ENCODE data around the gene CHMP1A.

CHMP1A gene

DNA sequence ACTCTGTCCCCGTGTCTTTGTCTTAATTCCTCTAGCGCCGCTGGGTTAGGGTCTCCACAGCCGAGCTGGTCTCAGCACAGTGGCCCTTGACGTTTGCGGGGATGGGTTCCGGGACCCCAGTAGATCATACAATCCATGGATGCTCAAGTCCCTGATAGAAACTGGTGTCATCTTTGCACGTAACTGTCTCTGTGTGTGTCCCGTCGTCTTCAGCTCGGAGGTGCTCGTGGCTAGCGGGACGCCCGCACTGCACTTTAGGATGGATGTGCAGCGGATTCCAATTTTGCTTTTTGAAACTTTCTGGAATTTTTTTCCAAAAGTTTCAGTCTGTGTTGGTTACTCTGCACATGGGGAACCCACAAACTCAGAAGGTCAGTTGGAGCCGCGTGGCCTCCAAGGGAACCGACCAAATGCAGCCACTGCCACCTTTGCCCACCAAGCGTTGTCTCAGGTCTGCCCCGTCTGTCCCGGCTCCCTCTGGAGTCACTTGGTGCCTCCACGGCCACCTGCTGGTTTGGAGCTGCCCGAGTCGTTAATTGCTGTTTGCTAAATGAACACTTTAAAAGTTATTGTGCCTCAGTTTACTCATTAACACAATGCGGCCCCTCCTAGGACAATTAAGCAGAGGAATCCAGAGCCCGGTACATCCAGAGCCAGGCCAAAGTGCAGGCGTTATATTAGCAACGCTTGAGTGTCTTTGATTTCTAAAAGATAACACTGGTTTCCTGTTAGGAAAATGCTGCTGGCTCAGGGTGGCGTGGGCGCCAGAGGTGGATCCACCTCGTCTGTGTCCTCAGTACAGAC, 49.4 kb downstream of the CHMP1A start:
- no peak for DNase-seq (ENCODE audit: low read depth)
- H3K4me3 ChIP-seq (replicated peaks; ENCODE audit: low read depth, low read length), result no peak overlapping the region
- no peak for TF ChIP-seq CTCF (IDR thresholded peaks at IDR 0.05; ENCODE audit: low read length, missing control alignments)

GRCh38 chr16:89607453-89607852, 50.1 kb downstream of the CHMP1A start:
- no peak overlapping the region for H3K4me3 ChIP-seq (replicated peaks; ENCODE audit: low read depth, low read length)
- no peak for DNase-seq (ENCODE audit: low read depth)
- no peak for TF ChIP-seq CTCF (IDR thresholded peaks at IDR 0.05; ENCODE audit: low read length, missing control alignments)

- no peak for TF ChIP-seq CTCF (IDR thresholded peaks at IDR 0.05; ENCODE audit: low read length, missing control alignments)
- H3K4me3 ChIP-seq (replicated peaks; ENCODE audit: low read depth, low read length), result no peak overlapping the region
- no peak for DNase-seq (ENCODE audit: low read depth)
Observed at GRCh38 chr16:89606006-89606405, 51.5 kb downstream of the CHMP1A start.

GRCh38 chr16:89605186-89605970, 52.1 kb downstream of the CHMP1A start:
- TF ChIP-seq CTCF (IDR thresholded peaks at IDR 0.05; ENCODE audit: low read length, missing control alignments), result no peak
- no peak for DNase-seq (ENCODE audit: low read depth)

GRCh38 chr16:89604764-89605163, 52.7 kb downstream of the CHMP1A start:
- no peak for TF ChIP-seq CTCF (IDR thresholded peaks at IDR 0.05; ENCODE audit: low read length, missing control alignments)
- H3K4me3 ChIP-seq (replicated peaks; ENCODE audit: low read depth, low read length), result no peak overlapping the region
- no peak for DNase-seq (ENCODE audit: low read depth)

More at GRCh38 chr16:89605186-89605970, 52.1 kb downstream of the CHMP1A start:
- H3K4me3 ChIP-seq (replicated peaks; ENCODE audit: low read depth, low read length), result no peak overlapping the region

DNA sequence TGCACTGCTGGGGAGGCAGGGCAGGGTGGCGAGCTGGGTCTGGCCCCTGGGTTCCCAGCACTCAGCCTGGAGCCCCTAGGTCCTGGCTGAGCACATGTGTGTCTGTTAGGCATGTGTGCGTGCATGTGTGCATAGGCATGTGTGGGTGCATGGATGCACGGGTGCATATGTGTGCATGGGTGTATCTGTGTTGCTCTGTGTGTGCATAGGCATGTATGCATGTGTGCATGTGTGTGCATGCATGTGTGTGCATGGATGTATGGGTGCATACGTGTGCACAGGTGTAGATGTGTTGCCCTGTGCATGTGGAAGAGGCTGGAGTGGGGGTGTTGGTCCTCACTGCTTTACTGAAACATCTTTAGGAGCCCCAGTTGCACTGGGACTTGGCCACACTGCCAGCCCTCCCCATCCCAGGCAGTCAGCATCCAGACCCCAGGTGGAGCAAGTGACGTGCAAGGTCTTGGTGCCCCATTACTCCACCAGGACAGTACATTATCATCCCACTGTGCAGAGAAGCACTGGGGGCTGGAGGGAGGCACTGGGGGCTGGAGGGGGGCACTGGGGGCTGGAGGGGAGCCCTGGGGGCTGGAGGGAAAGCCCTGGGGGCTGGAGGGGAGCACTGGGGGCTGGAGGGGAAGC, 54.4 kb downstream of the CHMP1A start:
- H3K4me3 ChIP-seq (replicated peaks; ENCODE audit: low read depth, low read length), result no peak overlapping the region
- DNase-seq (ENCODE audit: low read depth), result no peak
- no peak for TF ChIP-seq CTCF (IDR thresholded peaks at IDR 0.05; ENCODE audit: low read length, missing control alignments)

Data from fibroblast of pulmonary artery (primary cell).